ENCODE data around the gene PLXDC1.
"Not testable (repeated sequence)": the region's sequence is repeated elsewhere in the genome, so short reads cannot be mapped to it uniquely, and the experiment has no call there.

PLXDC1 gene

GRCh38 chr17:39062846-39063680 is 88.4 kb downstream of the PLXDC1 start:
- H3K4me1 Mint-ChIP-seq: peaks cover 50% of the 10 kb centered on the region
- peak overlapping the region; percentile 68 to 97 (median 96) for H3K27ac Mint-ChIP-seq
- H3K9me3 Mint-ChIP-seq: no peaks in the 10 kb centered on the region
- H3K4me3 Mint-ChIP-seq: peak overlapping the region in 2 of 3 experiments; percentile 42 to 62
- H3K36me3 Mint-ChIP-seq (ENCODE audit: low read depth): no peaks in the 10 kb centered on the region
- no peaks in the 10 kb centered on the region for H3K27me3 Mint-ChIP-seq (ENCODE audit: low read depth)
- TF ChIP-seq, protein P1, sequence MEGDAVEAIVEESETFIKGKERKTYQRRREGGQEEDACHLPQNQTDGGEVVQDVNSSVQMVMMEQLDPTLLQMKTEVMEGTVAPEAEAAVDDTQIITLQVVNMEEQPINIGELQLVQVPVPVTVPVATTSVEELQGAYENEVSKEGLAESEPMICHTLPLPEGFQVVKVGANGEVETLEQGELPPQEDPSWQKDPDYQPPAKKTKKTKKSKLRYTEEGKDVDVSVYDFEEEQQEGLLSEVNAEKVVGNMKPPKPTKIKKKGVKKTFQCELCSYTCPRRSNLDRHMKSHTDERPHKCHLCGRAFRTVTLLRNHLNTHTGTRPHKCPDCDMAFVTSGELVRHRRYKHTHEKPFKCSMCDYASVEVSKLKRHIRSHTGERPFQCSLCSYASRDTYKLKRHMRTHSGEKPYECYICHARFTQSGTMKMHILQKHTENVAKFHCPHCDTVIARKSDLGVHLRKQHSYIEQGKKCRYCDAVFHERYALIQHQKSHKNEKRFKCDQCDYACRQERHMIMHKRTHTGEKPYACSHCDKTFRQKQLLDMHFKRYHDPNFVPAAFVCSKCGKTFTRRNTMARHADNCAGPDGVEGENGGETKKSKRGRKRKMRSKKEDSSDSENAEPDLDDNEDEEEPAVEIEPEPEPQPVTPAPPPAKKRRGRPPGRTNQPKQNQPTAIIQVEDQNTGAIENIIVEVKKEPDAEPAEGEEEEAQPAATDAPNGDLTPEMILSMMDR (IDR thresholded peaks at IDR 0.05; ENCODE audit: unreplicated experiment in 3 of 3): no peak

DNA sequence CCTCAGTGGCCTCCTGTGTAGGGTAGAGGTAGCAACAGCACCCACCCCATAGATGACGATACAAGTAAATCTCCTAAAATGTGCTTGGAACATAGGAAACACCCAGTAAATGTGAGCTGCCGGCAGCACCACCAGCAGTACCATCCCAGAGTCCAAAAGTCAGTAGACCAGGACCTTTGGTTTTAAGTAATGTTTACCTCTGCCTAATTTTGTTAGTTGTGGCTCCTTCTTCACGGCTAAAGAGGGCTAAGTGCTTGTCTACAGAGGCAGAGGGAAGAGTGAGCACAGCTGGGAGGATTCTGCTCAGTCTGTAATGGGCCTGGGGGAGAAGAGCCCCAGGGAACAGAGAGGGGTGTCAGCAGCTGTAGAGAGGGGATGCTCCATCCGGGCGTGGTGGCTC is 92.9 kb downstream of the PLXDC1 start:
- Mint-ChIP-seq H3K4me1 (peaks cover 58% of the 10 kb centered on the region), H3K27ac (peak overlapping the region; percentile 30 to 72 (median 62)), H3K36me3 (ENCODE audit: low read depth) (no peaks in the 10 kb centered on the region), H3K27me3 (ENCODE audit: low read depth) (no peaks in the 10 kb centered on the region), H3K4me3 (peak overlapping the region; percentile 85 to 91 (median 91)), H3K9me3 (peaks cover 3% of the 10 kb centered on the region)
- TF ChIP-seq, protein P1 (IDR thresholded peaks at IDR 0.05; ENCODE audit: unreplicated experiment in 3 of 3): no peak

DNA sequence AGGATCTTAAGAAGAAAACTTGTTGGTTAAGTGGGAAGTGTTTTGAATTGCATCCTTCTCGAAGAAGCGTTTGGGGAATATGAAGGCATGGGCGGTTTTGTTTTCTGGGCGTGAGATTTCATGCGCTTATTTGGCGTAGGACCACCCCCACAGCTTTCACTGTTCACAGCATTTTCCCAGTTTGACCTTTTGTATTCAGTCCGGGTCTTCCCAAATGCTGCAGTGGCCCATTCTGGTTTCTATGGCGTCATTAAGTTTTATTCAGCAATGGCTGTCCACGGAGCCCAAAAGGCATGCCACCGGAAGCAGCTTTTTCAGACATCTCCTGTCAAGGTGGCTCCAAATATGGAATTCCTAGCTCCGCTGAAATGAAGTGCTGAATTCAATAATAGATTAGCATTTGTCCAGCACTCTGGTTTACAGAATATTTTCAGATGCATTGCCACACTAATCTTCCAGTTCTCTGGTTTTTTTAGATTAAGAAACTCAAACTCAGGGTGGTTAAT is 93.7 kb downstream of the PLXDC1 start:
- Mint-ChIP-seq H3K27me3 (ENCODE audit: low read depth) (peaks cover under 1% of the 10 kb centered on the region), H3K9me3 (peaks cover 3% of the 10 kb centered on the region), H3K4me3 (peak overlapping the region; percentile 85 to 91 (median 91)), H3K36me3 (ENCODE audit: low read depth) (no peaks in the 10 kb centered on the region), H3K4me1 (peaks cover 51% of the 10 kb centered on the region), H3K27ac (peak overlapping the region in 2 of 3 experiments; percentile 46 to 62)
- TF ChIP-seq, protein P1 (IDR thresholded peaks at IDR 0.05; ENCODE audit: unreplicated experiment in 3 of 3): no peak

- peaks cover 6% of the 10 kb centered on the region for H3K27me3 Mint-ChIP-seq (ENCODE audit: low read depth)
- peaks cover 28% of the 10 kb centered on the region for H3K4me1 Mint-ChIP-seq
- H3K36me3 Mint-ChIP-seq (ENCODE audit: low read depth): no peaks in the 10 kb centered on the region
- peak overlapping the region in 1 of 3 experiments; percentile 61 for H3K27ac Mint-ChIP-seq
- H3K4me3 Mint-ChIP-seq: no peak overlapping the region
- H3K9me3 Mint-ChIP-seq: peaks cover 3% of the 10 kb centered on the region
- TF ChIP-seq, protein P1 (IDR thresholded peaks at IDR 0.05; ENCODE audit: unreplicated experiment in 3 of 3): no peak
Measured at GRCh38 chr17:39054111-39054645, 97.3 kb downstream of the PLXDC1 start.

GRCh38 chr17:39052423-39052822 is 99.0 kb downstream of the PLXDC1 start:
- H3K9me3 Mint-ChIP-seq: peaks cover 11% of the 10 kb centered on the region
- not testable (repeated sequence) for H3K36me3 Mint-ChIP-seq (ENCODE audit: low read depth); H3K4me3 Mint-ChIP-seq; H3K27me3 Mint-ChIP-seq (ENCODE audit: low read depth); H3K27ac Mint-ChIP-seq
- peaks cover 23% of the 10 kb centered on the region for H3K4me1 Mint-ChIP-seq

DNA sequence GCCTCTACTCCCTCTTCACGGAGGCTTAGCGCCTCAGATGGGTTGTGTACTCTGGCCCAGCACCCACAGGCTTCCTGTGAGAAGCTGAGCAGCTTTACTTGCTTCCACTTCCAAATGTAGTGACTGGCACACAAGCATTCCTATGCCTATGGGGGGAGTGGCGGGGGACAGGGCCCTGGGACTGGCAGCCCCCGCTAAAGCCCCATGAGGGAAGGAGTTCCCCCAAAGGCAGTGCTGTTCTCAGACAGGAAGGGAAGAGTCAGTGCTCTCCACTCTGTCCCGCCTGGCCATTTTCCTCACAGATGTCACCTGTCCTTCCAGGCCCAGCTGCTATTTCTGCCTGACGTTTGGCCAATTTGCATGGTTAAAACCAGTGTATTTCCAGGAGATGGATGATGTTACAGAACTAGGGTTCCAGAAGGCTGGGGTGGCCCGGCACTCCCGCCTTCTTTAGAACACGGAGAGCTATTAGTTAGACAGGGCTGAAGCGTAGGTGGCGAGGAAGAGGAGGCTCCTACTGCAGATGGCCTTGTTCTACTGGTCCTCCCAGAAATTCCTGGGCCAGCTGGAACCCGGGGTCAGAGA is 100.3 kb downstream of the PLXDC1 start:
- Mint-ChIP-seq H3K27me3 (ENCODE audit: low read depth) (peaks cover 6% of the 10 kb centered on the region), H3K36me3 (ENCODE audit: low read depth) (no peaks in the 10 kb centered on the region), H3K4me1 (peaks cover 14% of the 10 kb centered on the region), H3K4me3 (no peak overlapping the region), H3K9me3 (peaks cover 16% of the 10 kb centered on the region), H3K27ac (no peak overlapping the region)
- TF ChIP-seq, protein P1 (IDR thresholded peaks at IDR 0.05; ENCODE audit: unreplicated experiment in 3 of 3): no peak
